ENCODE measurements around the gene HES5.

DNA sequence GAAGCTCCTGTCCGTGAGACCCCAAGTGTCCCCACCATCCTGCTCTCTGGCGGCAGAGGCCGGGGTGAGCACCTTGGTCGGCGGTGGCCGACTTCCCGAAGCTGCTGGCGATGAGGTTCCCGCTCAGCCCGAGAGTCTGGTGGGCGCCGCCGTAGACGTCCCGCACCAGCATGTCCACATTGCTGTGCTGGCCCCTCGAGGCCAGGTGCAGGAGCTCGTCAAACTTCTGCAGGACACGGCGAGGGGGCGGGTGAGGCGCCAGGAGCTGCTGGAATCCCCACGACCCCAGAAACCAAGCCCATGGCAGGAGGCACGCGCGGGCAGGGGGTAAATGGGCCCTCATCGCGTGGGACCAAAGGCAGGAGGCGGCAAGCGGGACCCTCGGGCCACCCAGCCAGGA is 10.3 kb downstream of the HES5 start:
- TF ChIP-seq, protein P1, sequence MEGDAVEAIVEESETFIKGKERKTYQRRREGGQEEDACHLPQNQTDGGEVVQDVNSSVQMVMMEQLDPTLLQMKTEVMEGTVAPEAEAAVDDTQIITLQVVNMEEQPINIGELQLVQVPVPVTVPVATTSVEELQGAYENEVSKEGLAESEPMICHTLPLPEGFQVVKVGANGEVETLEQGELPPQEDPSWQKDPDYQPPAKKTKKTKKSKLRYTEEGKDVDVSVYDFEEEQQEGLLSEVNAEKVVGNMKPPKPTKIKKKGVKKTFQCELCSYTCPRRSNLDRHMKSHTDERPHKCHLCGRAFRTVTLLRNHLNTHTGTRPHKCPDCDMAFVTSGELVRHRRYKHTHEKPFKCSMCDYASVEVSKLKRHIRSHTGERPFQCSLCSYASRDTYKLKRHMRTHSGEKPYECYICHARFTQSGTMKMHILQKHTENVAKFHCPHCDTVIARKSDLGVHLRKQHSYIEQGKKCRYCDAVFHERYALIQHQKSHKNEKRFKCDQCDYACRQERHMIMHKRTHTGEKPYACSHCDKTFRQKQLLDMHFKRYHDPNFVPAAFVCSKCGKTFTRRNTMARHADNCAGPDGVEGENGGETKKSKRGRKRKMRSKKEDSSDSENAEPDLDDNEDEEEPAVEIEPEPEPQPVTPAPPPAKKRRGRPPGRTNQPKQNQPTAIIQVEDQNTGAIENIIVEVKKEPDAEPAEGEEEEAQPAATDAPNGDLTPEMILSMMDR (IDR thresholded peaks at IDR 0.05): no peak
- TF ChIP-seq POLR2A (IDR thresholded peaks at IDR 0.05): no peak
